A549 (cell line): ENCODE data around the gene ACTG1. TPM values are rescaled to one million over a fixed set of nuclear protein-coding genes. Genes with fewer than 3 reads are reported as not detected.
A peak's percentile ranks its signal among the peaks of the same experiment; 100 is the strongest.

Experiments used
- ATAC-seq, 2 experiments: fragments of 200-7000 bp in 1 of 2; fragments of >200 bp in 1 of 2; cut with Nextera tagmentation in 1 of 2; cut with Tn5 transposase in 1 of 2; 3 replicates each; pipeline versions ENCODE4 v1.8.0 to v1.9.1; 2018 to 2020; ENCODE audit warnings: mild to moderate bottlenecking in 1 of 2, moderate library complexity in 1 of 2
- CTCF ChIA-PET: fragments of 300-600 bp; sonication (Branson Sonifier 250); formaldehyde crosslinking; extraction: SDS; loops from one replicate; lab custom pipeline; 2021; ENCODE audit warnings: antibody characterized with exemption, inconsistent platforms; lab: Yijun Ruan, JAX
- POLR2A ChIA-PET: fragments of 350-600 bp; formaldehyde crosslinking; extraction: SDS; loops from one replicate; lab custom pipeline; 2021; ENCODE audit warnings: antibody characterized with exemption, inconsistent platforms; lab: Yijun Ruan, JAX
- DNase-seq, 2 experiments: peaks; one replicate each; pipeline versions ENCODE4 v3.0.0 to v3.0.0-alpha.2; 2011 to 2016; ENCODE audit warnings: low read depth in 1 of 2, low spot score in 1 of 2
- FAIRE-seq: peaks from 2 replicates; lab custom pipeline; 2011; peaks lifted over from hg19 to GRCh38; lab: Jason Lieb, UNC
- H3K27ac ChIP-seq, 2 experiments: fragments of >200 bp; sonication (Bioruptor Twin); formaldehyde crosslinking; 3 replicates each; pipeline ENCODE4 v1.5.1; 2016 to 2017
- H3K4me1 ChIP-seq: fragments of >200 bp; sonication (Bioruptor Twin); formaldehyde crosslinking; 3 replicates; pipeline ENCODE4 v1.6.1; 2016
- H3K4me2 ChIP-seq: fragments of >200 bp; sonication (Bioruptor Twin); formaldehyde crosslinking; 3 replicates; pipeline ENCODE4 v1.6.1; 2016
- H3K4me3 ChIP-seq: fragments of >200 bp; sonication (Bioruptor Twin); formaldehyde crosslinking; 3 replicates; pipeline ENCODE4 v1.5.1; 2016
- H3K9me3 ChIP-seq: fragments of >200 bp; sonication (Bioruptor Twin); formaldehyde crosslinking; 3 replicates; pipeline ENCODE4 v1.6.1; 2016
- CHD2 ChIP-seq: fragments of 150-350 bp; IDR thresholded peaks from 2 replicates; pipeline ENCODE4 v1.6.1; 2014; ENCODE audit warnings: low read length; ENCODE audit not compliant: partially characterized antibody
- EP300 ChIP-seq, 2 experiments: fragments of >200 bp; sonication (Bioruptor Twin); formaldehyde crosslinking; IDR thresholded peaks; 2 replicates in 1 of 2; 3 replicates in 1 of 2; pipeline ENCODE4 v1.6.1; 2016 to 2017
- ESRRA ChIP-seq: fragments of 150-350 bp; IDR thresholded peaks from 2 replicates; pipeline ENCODE4 v1.6.1; 2014; ENCODE audit warnings: mild to moderate bottlenecking, low read length, borderline replicate concordance
- FOSB ChIP-seq: fragments of 250-450 bp; sonication (Bioruptor Pico); IDR thresholded peaks from 2 replicates; pipeline ENCODE4 v1.5.0; 2020; ENCODE audit warnings: mild to moderate bottlenecking, moderate library complexity
- FOSL2 ChIP-seq, 2 experiments: fragments of 450-650 bp in 1 of 2; fragments of >200 bp in 1 of 2; sonication (Bioruptor Twin) in 1 of 2; formaldehyde crosslinking; IDR thresholded peaks; 2 replicates each; pipeline versions ENCODE4 v1.5.0 to v1.6.1; 2016 to 2020; ENCODE audit warnings: mild to moderate bottlenecking in 1 of 2, moderate library complexity in 1 of 2
- FOXS1 ChIP-seq: fragments of 250-450 bp; sonication (Bioruptor Pico); IDR thresholded peaks from 2 replicates; pipeline ENCODE4 v1.5.0; 2020; ENCODE audit warnings: mild to moderate bottlenecking, moderate library complexity
- GATA3 ChIP-seq: IDR thresholded peaks from 2 replicates; pipeline ENCODE4 v1.6.1; 2012; ENCODE audit warnings: borderline replicate concordance
- HOXA7 ChIP-seq: fragments of 250-450 bp; sonication (Bioruptor Pico); IDR thresholded peaks from 2 replicates; pipeline ENCODE4 v1.5.0; 2020; ENCODE audit warnings: mild to moderate bottlenecking, moderate library complexity
- JUN ChIP-seq, 2 experiments: fragments of >200 bp; sonication (Bioruptor Twin); formaldehyde crosslinking; IDR thresholded peaks; 2 replicates in 1 of 2; 3 replicates in 1 of 2; pipeline ENCODE4 v1.6.1; 2016 to 2017
- KDM1A ChIP-seq: fragments of 200-600 bp; sonication (generic); IDR thresholded peaks from 2 replicates; pipeline ENCODE4 v1.6.1; 2016; ENCODE audit warnings: low read depth, mild to moderate bottlenecking
- MAFK ChIP-seq: fragments of 450-650 bp; IDR thresholded peaks from 2 replicates; pipeline ENCODE4 v1.6.1; 2014; ENCODE audit not compliant: partially characterized antibody
- MYC ChIP-seq: IDR thresholded peaks from 2 replicates; pipeline ENCODE4 v1.6.1; 2012; ENCODE audit warnings: mild to moderate bottlenecking, inconsistent platforms, low read length, improper control_type of control experiment, borderline replicate concordance
- NFE2L2 ChIP-seq: fragments of 150-350 bp; conservative IDR thresholded peaks from 2 replicates; pipeline ENCODE4 v1.6.1; 2014; ENCODE audit warnings: low read length
- POLR2A ChIP-seq: IDR thresholded peaks from 2 replicates; pipeline ENCODE4 v1.6.1; 2012; ENCODE audit warnings: mild to moderate bottlenecking, low read length
- RNF2 ChIP-seq: fragments of 200-600 bp; sonication (generic); IDR thresholded peaks from 2 replicates; pipeline ENCODE4 v1.6.1; 2016; ENCODE audit warnings: low read depth, mild to moderate bottlenecking, antibody characterized with exemption, moderate library complexity, borderline replicate concordance
- WGBS: methylation state at CpG from one replicate; pipeline ENCODE4 v1.1.6; 2017; ENCODE audit errors: missing lambda C conversion rate; 5-methylcytosine and 5-hydroxymethylcytosine counted together
- polyA plus RNA-seq, 4 experiments: library from polyadenylated mRNA; depleted of rRNA in 3 of 4; stranded (reverse); fragments of >200 nt; fragmentation: RNase III in 1 of 4; extraction: RNeasy Plus Mini Kit Qiagen cat#74134 plus additional on column Dnase treatment in 1 of 4; gene quantifications; 2 replicates in 3 of 4; 3 replicates in 1 of 4; pipeline ENCODE4 v1.2.3, GENCODE V29; 2011 to 2017
- TF ChIP-seq, protein P1 (sequence below): IDR thresholded peaks from 2 replicates; pipeline ENCODE4 v1.6.1; 2012
- TF ChIP-seq, protein P2 (sequence below): fragments of 250-450 bp; sonication (Bioruptor Pico); IDR thresholded peaks from 2 replicates; pipeline ENCODE4 v1.5.0; 2021; ENCODE audit warnings: mild to moderate bottlenecking, moderate library complexity, borderline replicate concordance
- TF ChIP-seq, protein P3 (sequence below): IDR thresholded peaks from 2 replicates; pipeline ENCODE4 v1.6.1; 2012
- TF ChIP-seq, protein P4 (sequence below): fragments of >200 bp; sonication (Bioruptor Twin); formaldehyde crosslinking; IDR thresholded peaks from 2 replicates; pipeline ENCODE4 v1.6.1; 2016
- TF ChIP-seq, protein P5 (sequence below): IDR thresholded peaks from 2 replicates; pipeline ENCODE4 v1.6.1; 2012; ENCODE audit warnings: low read depth, borderline replicate concordance
- TF ChIP-seq, protein P6 (sequence below): fragments of 250-450 bp; sonication (Bioruptor Pico); IDR thresholded peaks from 2 replicates; pipeline ENCODE4 v1.5.0; 2020; ENCODE audit warnings: low read depth, mild to moderate bottlenecking, moderate library complexity

Gene ACTG1
- polyA plus RNA-seq, 2 of the 4 experiments (the other 2 are of a cell fraction) = 2,042 to 7,263 TPM

DNA sequence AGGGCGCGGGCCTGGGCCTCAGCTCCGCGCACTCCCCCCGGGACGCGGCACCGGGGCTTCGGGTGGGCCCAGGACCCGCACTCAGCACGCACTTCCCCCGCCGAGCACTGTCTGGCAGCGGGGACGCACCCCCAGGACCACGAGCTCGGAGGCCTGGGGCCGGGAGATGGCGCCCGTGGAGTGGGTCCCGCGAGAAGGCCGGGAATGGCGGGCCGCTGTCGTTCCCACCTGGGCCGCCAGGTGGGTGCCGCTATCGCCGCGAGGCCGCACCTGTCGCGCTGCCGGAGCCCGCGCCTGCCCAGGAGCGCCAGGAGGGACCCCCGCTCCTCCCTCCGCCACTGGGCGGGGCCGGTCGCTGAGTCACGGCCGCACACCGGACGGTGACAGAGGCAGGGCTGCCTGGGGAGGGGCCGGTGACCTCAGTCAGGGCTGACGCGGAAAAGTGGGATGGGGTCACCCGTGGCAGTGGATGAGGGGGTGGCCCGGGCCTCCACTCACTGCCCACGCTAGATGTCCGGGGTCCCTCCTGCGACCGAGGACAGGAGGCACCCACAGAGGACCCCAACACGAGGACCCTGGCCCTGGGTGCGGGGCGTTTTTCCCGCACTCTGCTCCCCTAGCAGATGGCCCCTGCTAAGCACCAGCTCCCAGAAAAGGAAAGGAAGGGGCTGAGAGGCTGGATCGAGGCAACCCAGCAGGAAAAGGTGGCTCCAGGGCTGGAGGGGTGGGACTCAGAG lies 6.9 kb upstream of the ACTG1 start (continued):
- peak in 1 of 2 experiments; percentile 60; a peak in 3 of 5 replicates for TF ChIP-seq JUN (IDR thresholded peaks at IDR 0.05)

DNA sequence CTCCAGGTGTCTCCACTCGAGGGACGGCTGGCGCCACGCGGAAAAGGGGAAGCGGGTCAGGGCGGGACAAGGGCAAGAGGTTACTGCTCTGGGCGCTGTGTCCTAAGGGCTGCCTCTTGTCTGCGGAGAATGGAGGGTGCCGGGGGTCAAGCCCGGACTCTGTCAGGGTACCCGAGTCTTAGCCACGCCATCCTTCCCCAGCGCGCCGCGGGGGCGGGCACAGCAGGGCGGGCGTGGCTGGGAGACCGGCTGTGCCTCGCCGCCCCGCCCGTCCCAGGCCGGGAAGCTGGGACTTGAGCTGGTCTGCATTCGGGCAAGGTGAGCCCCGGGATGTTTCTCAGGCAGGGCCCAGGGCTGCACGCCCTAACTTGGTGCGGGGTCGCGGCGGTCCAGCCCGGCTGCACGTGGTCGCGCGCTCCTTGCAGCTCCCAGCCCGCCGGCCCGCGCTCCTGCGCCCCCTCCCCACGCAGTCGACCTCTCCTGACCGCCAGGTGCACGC lies 6.2 kb upstream of the ACTG1 start:
- ChIA-PET CTCF (interaction anchor here (0.5 to 5.5 kb wide), 42 partner anchors 10 to 266 kb away, joined by 3 to 65 read pairs (median 4); partner anchors contain the start of genes CCDC137, FAAP100, FSCN2 and OXLD1), POLR2A (interaction anchor here (0.9 to 2.0 kb wide), 9 partner anchors 10 to 280 kb away, joined by 3 to 19 read pairs (median 4); partner anchors contain the start of genes ARL16, FAAP100, FSCN2 and HGS)
- H3K4me1 ChIP-seq = peaks cover 43% of the 10 kb centered on the region
- TF ChIP-seq MAFK (no peak), MYC (no peak), JUN (IDR thresholded peaks at IDR 0.05) (peak; percentile 40 to 68; a peak in 3 of 5 replicates), GATA3 (peak; percentile 28; the same call in 1 of the 2 replicates), RNF2 (0 out of 2 replicates have a peak, but pooled peaks have one; percentile 30), POLR2A (peak; percentile 48; the same call in 1 of the 2 replicates)
- TF ChIP-seq, protein P1, sequence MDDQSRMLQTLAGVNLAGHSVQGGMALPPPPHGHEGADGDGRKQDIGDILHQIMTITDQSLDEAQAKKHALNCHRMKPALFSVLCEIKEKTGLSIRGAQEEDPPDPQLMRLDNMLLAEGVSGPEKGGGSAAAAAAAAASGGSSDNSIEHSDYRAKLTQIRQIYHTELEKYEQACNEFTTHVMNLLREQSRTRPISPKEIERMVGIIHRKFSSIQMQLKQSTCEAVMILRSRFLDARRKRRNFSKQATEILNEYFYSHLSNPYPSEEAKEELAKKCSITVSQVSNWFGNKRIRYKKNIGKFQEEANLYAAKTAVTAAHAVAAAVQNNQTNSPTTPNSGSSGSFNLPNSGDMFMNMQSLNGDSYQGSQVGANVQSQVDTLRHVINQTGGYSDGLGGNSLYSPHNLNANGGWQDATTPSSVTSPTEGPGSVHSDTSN = peak; percentile 66; the same call in 1 of the 2 replicates
- TF ChIP-seq, protein P2, sequence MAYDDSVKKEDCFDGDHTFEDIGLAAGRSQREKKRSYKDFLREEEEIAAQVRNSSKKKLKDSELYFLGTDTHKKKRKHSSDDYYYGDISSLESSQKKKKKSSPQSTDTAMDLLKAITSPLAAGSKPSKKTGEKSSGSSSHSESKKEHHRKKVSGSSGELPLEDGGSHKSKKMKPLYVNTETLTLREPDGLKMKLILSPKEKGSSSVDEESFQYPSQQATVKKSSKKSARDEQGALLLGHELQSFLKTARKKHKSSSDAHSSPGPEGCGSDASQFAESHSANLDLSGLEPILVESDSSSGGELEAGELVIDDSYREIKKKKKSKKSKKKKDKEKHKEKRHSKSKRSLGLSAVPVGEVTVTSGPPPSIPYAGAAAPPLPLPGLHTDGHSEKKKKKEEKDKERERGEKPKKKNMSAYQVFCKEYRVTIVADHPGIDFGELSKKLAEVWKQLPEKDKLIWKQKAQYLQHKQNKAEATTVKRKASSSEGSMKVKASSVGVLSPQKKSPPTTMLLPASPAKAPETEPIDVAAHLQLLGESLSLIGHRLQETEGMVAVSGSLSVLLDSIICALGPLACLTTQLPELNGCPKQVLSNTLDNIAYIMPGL = no peak
- TF ChIP-seq, protein P3, sequence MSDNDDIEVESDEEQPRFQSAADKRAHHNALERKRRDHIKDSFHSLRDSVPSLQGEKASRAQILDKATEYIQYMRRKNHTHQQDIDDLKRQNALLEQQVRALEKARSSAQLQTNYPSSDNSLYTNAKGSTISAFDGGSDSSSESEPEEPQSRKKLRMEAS = peak; percentile 50
- no peaks in the 10 kb centered on the region for H3K9me3 ChIP-seq
- DNase-seq = peak; percentile 55 to 58
- H3K27ac ChIP-seq = peak overlapping the region; percentile 89 to 99
- peak overlapping the region; percentile 66 for H3K4me3 ChIP-seq
- ATAC-seq = peak; percentile 35 to 58
- 7% methylated on average over 33 of the region's 47 CpGs for WGBS
- no peak for FAIRE-seq
- H3K4me2 ChIP-seq = peak overlapping the region; percentile 99

DNA sequence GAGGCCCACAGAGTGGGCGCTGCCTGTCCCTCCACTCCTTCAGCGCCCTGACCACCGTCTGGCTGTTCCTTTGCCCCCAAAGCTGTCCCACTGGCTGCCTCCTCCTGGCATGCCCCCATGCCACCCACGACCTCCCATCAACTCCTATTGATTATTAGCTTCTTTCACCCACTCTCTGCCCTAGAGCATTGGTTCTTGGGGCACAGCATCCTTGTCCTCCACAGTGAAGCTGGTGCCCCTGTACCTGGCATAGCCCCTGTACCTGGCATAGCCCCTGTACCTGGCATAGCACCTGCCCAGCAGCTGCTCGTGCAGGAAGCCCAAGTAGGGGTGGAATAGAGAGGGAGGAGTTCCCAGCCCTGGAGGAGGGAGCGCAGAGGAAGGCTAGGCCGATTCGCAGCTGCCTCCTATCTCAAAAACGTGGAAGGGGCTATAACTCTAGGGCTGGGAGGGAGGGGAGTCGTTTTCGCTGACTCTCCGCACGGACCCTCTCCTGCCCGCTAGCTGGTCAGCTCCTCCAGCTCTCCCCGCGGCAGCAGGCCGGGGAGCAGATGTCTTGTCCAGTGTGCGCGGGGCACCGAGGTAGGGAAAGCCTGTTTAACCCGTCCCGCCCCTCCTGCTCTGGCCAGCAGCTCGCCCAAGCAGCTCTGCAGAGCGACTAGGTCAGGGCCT lies 5.7 kb upstream of the ACTG1 start:
- no peak for DNase-seq
- WGBS = 72% methylated on average over 24 of the region's 24 CpGs
- TF ChIP-seq FOSB (CRISPR knock-in tag) (peak; percentile 24; the same call in 1 of the 2 replicates), NFE2L2 (no peak)
- FAIRE-seq = no peak
- Histone ChIP-seq H3K4me1 (peaks cover 43% of the 10 kb centered on the region), H3K27ac (peak overlapping the region; percentile 89 to 99), H3K4me2 (peak overlapping the region; percentile 99), H3K9me3 (no peaks in the 10 kb centered on the region), H3K4me3 (peak overlapping the region; percentile 66)
- ChIA-PET CTCF (interaction anchor here (0.5 to 5.5 kb wide), 32 partner anchors 9 to 265 kb away, joined by 3 to 65 read pairs (median 4); partner anchors contain the start of genes CCDC137, FAAP100, FSCN2 and OXLD1), POLR2A (interaction anchor here (0.9 to 2.0 kb wide), 5 partner anchors 10 to 34 kb away, joined by 3 to 19 read pairs (median 4); partner anchors contain the start of genes FAAP100 and FSCN2)
- peak; percentile 1 to 9 for ATAC-seq

DNA sequence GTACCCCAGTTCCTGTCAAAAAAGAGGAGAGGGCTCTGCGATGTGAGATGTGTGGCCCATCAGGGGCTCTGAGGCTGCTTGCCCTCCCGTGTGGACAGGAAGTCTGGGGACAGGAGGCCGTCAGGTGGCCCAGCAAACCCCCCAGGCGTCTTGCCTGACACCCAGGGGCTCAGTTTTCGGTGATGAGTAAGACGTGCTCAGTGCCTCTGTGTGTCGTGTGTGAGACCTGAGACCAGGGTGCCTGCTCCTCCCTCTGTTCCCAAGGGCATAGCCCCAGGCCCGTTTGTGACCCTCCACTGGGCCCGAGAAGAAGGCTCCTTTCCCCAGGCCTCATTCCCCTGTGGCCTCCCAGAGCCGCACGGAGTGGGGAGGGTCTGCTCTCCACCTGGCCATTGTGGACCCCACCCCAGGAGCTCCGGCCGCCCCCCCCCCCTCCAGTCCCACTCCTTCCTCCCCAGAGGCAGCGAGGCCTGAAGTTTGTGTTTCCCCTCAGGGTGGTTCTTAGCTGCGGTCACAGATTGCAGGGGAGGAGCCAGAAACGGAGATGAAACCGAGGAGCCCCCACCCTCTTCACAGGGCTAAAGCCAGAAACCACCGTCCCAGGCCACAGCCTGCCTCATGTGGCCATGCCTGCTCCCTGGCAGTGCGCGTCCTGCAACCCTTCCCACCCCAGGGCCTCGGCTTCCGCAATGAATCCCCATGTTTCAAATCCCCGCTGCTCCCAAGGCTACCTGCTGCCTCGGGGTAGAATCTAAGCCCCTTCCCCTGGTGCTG lies 4.9 kb upstream of the ACTG1 start:
- Histone ChIP-seq H3K9me3 (no peaks in the 10 kb centered on the region), H3K4me2 (peak overlapping the region; percentile 99), H3K4me1 (peaks cover 43% of the 10 kb centered on the region), H3K27ac (peak overlapping the region in 1 of 2 experiments; percentile 99; a peak in 4 of 6 replicates), H3K4me3 (no peak overlapping the region)
- no peak for FAIRE-seq
- CTCF ChIA-PET = interaction anchor here (1.0 to 5.5 kb wide), 11 partner anchors 8 to 264 kb away, joined by 3 to 65 read pairs (median 6); partner anchors contain the start of gene FAAP100
- POLR2A ChIA-PET = interaction anchor here (1.7 to 2.0 kb wide), 2 partner anchors 9 to 12 kb away, joined by 10 to 19 read pairs; partner anchors contain the start of gene FSCN2
- 78% methylated on average over 23 of the region's 24 CpGs for WGBS
- ATAC-seq = no peak
- DNase-seq = no peak
- TF ChIP-seq KDM1A = no peak
- TF ChIP-seq MYC = no peak
- no peak for TF ChIP-seq EP300 (IDR thresholded peaks at IDR 0.05)
- TF ChIP-seq ESRRA = no peak
- TF ChIP-seq FOXS1 (CRISPR knock-in tag) = no peak
- TF ChIP-seq FOSL2 (IDR thresholded peaks at IDR 0.05) = no peak
- TF ChIP-seq FOSL2 (CRISPR knock-in tag; IDR thresholded peaks at IDR 0.05) = no peak
- TF ChIP-seq, protein P4, sequence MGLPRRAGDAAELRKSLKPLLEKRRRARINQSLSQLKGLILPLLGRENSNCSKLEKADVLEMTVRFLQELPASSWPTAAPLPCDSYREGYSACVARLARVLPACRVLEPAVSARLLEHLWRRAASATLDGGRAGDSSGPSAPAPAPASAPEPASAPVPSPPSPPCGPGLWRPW = no peak
- no peak for TF ChIP-seq HOXA7 (CRISPR knock-in tag)
- TF ChIP-seq CHD2 = no peak
- TF ChIP-seq, protein P5, sequence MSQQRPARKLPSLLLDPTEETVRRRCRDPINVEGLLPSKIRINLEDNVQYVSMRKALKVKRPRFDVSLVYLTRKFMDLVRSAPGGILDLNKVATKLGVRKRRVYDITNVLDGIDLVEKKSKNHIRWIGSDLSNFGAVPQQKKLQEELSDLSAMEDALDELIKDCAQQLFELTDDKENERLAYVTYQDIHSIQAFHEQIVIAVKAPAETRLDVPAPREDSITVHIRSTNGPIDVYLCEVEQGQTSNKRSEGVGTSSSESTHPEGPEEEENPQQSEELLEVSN = no peak
- TF ChIP-seq, protein P6, sequence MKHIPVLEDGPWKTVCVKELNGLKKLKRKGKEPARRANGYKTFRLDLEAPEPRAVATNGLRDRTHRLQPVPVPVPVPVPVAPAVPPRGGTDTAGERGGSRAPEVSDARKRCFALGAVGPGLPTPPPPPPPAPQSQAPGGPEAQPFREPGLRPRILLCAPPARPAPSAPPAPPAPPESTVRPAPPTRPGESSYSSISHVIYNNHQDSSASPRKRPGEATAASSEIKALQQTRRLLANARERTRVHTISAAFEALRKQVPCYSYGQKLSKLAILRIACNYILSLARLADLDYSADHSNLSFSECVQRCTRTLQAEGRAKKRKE (CRISPR knock-in tag) = no peak
